Suppressor macrophage treated with lipopolysaccharide for 1 hour (primary cell): ENCODE measurements around the gene GPR142.

Source experiments
- DNase-seq, 3 donors: peaks; one replicate each; pipeline ENCODE4 v3.0.0-alpha.2; 2020 to 2022

GPR142 gene

GRCh38 chr17:74371653-74372147, 4.4 kb downstream of the GPR142 start:
- no peak for DNase-seq

GRCh38 chr17:74372426-74372825, 5.1 kb downstream of the GPR142 start:
- no peak for DNase-seq

- peak in 1 of 3 donors; percentile 26 for DNase-seq
These were observed 6.7 kb downstream of the GPR142 start for GRCh38 chr17:74373838-74374606.

GRCh38 chr17:74374858-74375257, 7.6 kb downstream of the GPR142 start:
- DNase-seq, result peak in 1 of 3 donors; percentile 34

- DNase-seq, result peak; percentile 86 to 95 (median 94)
These were observed 12.3 kb downstream of the GPR142 start for GRCh38 chr17:74379495-74380085.

GRCh38 chr17:74380086-74380958, 13.0 kb downstream of the GPR142 start:
- DNase-seq, result no peak

- DNase-seq, result no peak
These were observed 13.9 kb downstream of the GPR142 start for GRCh38 chr17:74380959-74381808.

- DNase-seq, result no peak
These were observed 15.8 kb downstream of the GPR142 start for GRCh38 chr17:74383141-74383540.

- DNase-seq, result no peak
These were observed 17.9 kb downstream of the GPR142 start for GRCh38 chr17:74385201-74385600.

GRCh38 chr17:74386386-74386785, 19.1 kb downstream of the GPR142 start:
- DNase-seq, result peak; percentile 41 to 55 (median 51)

- DNase-seq, result no peak
These were observed 20.3 kb downstream of the GPR142 start for GRCh38 chr17:74387365-74388218.

GRCh38 chr17:74389084-74389753, 21.9 kb downstream of the GPR142 start:
- no peak for DNase-seq

GRCh38 chr17:74389937-74390679, 22.8 kb downstream of the GPR142 start:
- no peak for DNase-seq

GRCh38 chr17:74390680-74391653, 23.7 kb downstream of the GPR142 start:
- DNase-seq, result no peak

GRCh38 chr17:74391771-74392170, 24.5 kb downstream of the GPR142 start:
- peak in 1 of 3 donors; percentile 25 for DNase-seq

- no peak for DNase-seq
These were observed 25.5 kb downstream of the GPR142 start for GRCh38 chr17:74392848-74393247.

- DNase-seq, result no peak
These were observed 26.1 kb downstream of the GPR142 start for GRCh38 chr17:74393346-74393942.

- DNase-seq, result no peak
These were observed 27.1 kb downstream of the GPR142 start for GRCh38 chr17:74394275-74394950.
